Ishikawa (cell line): ENCODE data around the gene NRL.

ENCODE experiments used
- CEBPB ChIP-seq: IDR thresholded peaks from 2 replicates; pipeline ENCODE4 v1.6.1; 2012
- CREB1 ChIP-seq: IDR thresholded peaks from 2 replicates; pipeline ENCODE4 v1.6.1; 2012; ENCODE audit warnings: low read depth
- EGR1 ChIP-seq: IDR thresholded peaks from 2 replicates; pipeline ENCODE4 v1.6.1; 2012
- EP300 ChIP-seq: IDR thresholded peaks from 2 replicates; pipeline ENCODE4 v1.6.1; 2012; ENCODE audit warnings: borderline replicate concordance
- FOXM1 ChIP-seq: IDR thresholded peaks from 2 replicates; pipeline ENCODE4 v1.6.1; 2012; ENCODE audit warnings: low read depth, borderline replicate concordance
- NFIC ChIP-seq: IDR thresholded peaks from 2 replicates; pipeline ENCODE4 v1.6.1; 2012
- RAD21 ChIP-seq: IDR thresholded peaks from 2 replicates; pipeline ENCODE4 v1.6.1; 2012; ENCODE audit warnings: low read depth
- TAF1 ChIP-seq: IDR thresholded peaks from 2 replicates; pipeline ENCODE4 v1.6.1; 2012; ENCODE audit warnings: low read depth, mild to moderate bottlenecking
- TCF12 ChIP-seq: IDR thresholded peaks from 2 replicates; pipeline ENCODE4 v1.6.1; 2012; ENCODE audit warnings: low read depth
- TEAD4 ChIP-seq: IDR thresholded peaks from 2 replicates; pipeline ENCODE4 v1.6.1; 2012
- YY1 ChIP-seq: IDR thresholded peaks from 2 replicates; pipeline ENCODE4 v1.6.1; 2012; ENCODE audit warnings: low read depth
- ZBTB7A ChIP-seq: IDR thresholded peaks from 2 replicates; pipeline ENCODE4 v1.6.1; 2012; ENCODE audit warnings: low read depth
- TF ChIP-seq, protein P1 (sequence below): IDR thresholded peaks from 2 replicates; pipeline ENCODE4 v1.6.1; 2012
- TF ChIP-seq, protein P2 (sequence below): IDR thresholded peaks from 2 replicates; pipeline ENCODE4 v1.6.1; 2012; ENCODE audit warnings: low read depth, mild to moderate bottlenecking
- TF ChIP-seq, protein P3 (sequence below): IDR thresholded peaks from 2 replicates; pipeline ENCODE4 v1.6.1; 2012

Gene NRL

DNA sequence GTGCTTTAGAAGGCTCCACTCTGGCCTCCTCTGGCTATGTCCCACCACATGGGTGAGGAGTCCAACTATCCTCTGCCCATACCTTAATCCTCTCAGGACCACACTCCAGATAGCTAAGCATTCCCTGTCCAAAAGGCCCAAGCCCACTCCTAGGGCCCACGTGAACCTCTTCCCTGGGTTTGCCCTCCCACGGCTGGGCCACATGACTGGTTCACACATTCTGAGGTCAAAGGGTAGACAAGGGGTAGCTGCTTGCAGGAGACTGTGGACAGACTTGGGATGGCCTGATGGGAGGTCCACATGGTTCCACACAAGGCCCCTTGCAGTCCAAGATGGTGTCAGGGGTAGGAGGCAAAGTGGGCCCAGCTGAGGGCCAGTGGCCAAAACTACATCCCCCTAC, 26.7 kb downstream of the NRL start:
- TF ChIP-seq EGR1 (no peak), EP300 (no peak), TEAD4 (no peak), ZBTB7A (no peak), RAD21 (no peak), TCF12 (no peak)
- TF ChIP-seq, protein P1, sequence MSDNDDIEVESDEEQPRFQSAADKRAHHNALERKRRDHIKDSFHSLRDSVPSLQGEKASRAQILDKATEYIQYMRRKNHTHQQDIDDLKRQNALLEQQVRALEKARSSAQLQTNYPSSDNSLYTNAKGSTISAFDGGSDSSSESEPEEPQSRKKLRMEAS, result no peak

DNA sequence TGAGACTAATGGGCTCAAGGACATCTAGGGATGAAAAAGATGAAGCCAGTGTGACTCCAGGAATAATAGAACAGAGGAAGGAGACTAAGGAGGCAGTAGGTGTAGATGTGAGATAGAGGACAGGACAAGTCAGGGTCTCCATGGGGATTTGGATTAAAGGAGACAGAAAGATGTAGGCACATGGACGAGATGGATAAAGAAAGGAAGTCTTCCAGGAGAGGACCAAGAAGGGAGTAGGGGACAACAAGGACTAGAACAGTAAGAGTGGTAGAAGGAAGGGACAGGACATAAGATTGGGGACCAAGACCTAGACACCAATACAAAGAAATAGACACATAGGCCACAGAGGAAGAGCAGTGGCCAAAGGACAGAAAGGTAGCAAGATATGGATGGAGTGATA, 27.7 kb downstream of the NRL start:
- TF ChIP-seq TEAD4 (no peak), EP300 (no peak), CREB1 (no peak), RAD21 (no peak), FOXM1 (no peak), TAF1 (no peak), EGR1 (no peak), NFIC (no peak), TCF12 (no peak), ZBTB7A (no peak), CEBPB (no peak), YY1 (no peak)
- TF ChIP-seq, protein P2, sequence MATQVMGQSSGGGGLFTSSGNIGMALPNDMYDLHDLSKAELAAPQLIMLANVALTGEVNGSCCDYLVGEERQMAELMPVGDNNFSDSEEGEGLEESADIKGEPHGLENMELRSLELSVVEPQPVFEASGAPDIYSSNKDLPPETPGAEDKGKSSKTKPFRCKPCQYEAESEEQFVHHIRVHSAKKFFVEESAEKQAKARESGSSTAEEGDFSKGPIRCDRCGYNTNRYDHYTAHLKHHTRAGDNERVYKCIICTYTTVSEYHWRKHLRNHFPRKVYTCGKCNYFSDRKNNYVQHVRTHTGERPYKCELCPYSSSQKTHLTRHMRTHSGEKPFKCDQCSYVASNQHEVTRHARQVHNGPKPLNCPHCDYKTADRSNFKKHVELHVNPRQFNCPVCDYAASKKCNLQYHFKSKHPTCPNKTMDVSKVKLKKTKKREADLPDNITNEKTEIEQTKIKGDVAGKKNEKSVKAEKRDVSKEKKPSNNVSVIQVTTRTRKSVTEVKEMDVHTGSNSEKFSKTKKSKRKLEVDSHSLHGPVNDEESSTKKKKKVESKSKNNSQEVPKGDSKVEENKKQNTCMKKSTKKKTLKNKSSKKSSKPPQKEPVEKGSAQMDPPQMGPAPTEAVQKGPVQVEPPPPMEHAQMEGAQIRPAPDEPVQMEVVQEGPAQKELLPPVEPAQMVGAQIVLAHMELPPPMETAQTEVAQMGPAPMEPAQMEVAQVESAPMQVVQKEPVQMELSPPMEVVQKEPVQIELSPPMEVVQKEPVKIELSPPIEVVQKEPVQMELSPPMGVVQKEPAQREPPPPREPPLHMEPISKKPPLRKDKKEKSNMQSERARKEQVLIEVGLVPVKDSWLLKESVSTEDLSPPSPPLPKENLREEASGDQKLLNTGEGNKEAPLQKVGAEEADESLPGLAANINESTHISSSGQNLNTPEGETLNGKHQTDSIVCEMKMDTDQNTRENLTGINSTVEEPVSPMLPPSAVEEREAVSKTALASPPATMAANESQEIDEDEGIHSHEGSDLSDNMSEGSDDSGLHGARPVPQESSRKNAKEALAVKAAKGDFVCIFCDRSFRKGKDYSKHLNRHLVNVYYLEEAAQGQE, result no peak
- TF ChIP-seq, protein P3, sequence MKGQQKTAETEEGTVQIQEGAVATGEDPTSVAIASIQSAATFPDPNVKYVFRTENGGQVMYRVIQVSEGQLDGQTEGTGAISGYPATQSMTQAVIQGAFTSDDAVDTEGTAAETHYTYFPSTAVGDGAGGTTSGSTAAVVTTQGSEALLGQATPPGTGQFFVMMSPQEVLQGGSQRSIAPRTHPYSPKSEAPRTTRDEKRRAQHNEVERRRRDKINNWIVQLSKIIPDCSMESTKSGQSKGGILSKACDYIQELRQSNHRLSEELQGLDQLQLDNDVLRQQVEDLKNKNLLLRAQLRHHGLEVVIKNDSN, result no peak
- TF ChIP-seq, protein P1, result no peak

DNA sequence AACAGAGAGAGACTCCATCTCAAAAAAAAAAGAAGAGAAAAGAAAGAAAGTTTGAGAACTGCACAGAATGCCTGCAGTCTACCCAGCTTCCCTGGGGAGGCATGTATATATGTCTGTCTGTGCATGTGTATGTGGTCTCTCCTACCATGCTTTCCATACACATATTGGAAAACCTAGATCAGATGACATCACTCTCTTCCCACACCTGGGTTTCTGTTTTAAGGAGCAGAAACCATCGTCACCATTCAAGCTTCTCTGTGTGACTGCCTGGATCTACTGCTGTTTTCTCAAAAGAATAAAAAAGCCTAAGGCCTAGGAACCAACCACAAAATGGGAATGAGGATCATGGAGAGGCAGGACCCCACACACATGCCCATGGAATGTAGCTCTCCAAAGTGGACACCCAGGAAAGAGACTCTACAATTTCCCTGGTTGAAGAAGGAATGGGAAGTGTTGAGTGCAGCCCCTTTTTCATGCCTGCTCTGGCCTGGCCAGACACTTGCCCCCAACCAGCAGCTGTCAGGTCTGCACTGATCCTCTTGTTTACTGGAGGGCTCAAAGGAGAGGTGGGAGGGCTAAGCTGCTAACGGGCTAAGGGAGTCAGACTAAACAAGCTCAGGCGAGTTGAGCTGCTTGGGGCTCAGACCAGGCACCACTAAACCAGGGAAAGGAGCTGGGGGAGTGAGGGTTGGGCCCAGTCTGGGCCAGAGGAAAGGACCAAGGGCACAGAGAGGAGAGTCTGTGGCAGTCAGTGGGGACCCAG, 28.4 kb downstream of the NRL start:
- TF ChIP-seq, protein P1, result no peak
- TF ChIP-seq, protein P2, result no peak
- TF ChIP-seq EGR1, result no peak
- TF ChIP-seq ZBTB7A, result no peak
- no peak for TF ChIP-seq CREB1
- TF ChIP-seq FOXM1, result no peak
- no peak for TF ChIP-seq EP300
- TF ChIP-seq TAF1, result no peak
- no peak for TF ChIP-seq YY1
- no peak for TF ChIP-seq NFIC
- TF ChIP-seq CEBPB, result no peak
- no peak for TF ChIP-seq RAD21
- TF ChIP-seq, protein P3, result no peak
- TF ChIP-seq TCF12, result no peak
- TF ChIP-seq TEAD4, result no peak

DNA sequence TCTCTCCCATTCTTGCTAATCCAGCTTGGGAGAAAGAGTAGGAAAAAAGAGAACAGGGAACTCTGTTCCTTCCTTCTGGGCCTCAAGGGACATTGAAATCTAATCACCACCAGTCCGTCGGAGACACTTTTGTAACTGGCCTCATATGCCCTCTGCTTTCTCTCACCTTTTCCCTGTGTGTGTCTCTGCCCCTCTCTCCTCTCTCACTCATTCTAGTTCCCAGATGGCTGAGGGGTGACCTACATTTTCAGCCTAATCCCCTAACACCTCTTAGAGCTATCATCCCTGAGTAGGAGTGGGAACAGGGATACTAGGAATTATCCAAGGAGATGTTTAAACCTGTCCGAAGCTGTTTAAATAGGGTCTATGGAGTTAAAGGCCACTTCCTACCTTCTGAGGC, 29.5 kb downstream of the NRL start:
- TF ChIP-seq, protein P2, result no peak
- no peak for TF ChIP-seq CREB1
- TF ChIP-seq TCF12, result no peak
- TF ChIP-seq ZBTB7A, result no peak
- no peak for TF ChIP-seq EP300
- TF ChIP-seq EGR1, result no peak
- TF ChIP-seq CEBPB, result no peak
- TF ChIP-seq, protein P3, result no peak
- TF ChIP-seq RAD21, result no peak
- TF ChIP-seq, protein P1, result no peak
- TF ChIP-seq FOXM1, result no peak
- no peak for TF ChIP-seq TAF1
- TF ChIP-seq YY1, result no peak
- no peak for TF ChIP-seq TEAD4
- no peak for TF ChIP-seq NFIC
